Subcutaneous abdominal adipose tissue (tissue), 5 donors: ENCODE measurements around the gene KIF23.
"Not testable (repeated sequence)": the region's sequence is repeated elsewhere in the genome, so short reads cannot be mapped to it uniquely, and the experiment has no call there.

Experiments used
- H3K27ac ChIP-seq: one replicate; pipeline ENCODE4 v1.7.0; 2013; ENCODE audit warnings: low read depth, mild to moderate bottlenecking, inconsistent platforms, low read length, moderate library complexity
- H3K27me3 ChIP-seq, 5 donors: one replicate each; pipeline ENCODE4 v1.7.0; 2013; ENCODE audit warnings: low read length in 5 of 5, inconsistent platforms in 1 of 5; ENCODE audit not compliant: control insufficient read depth in 5 of 5, insufficient read depth in 4 of 5
- H3K36me3 ChIP-seq, 5 donors: one replicate each; pipeline ENCODE4 v1.7.0; 2013; ENCODE audit warnings: low read length in 5 of 5; ENCODE audit not compliant: control insufficient read depth in 5 of 5, insufficient read depth in 5 of 5
- H3K4me1 ChIP-seq, 5 donors: one replicate each; pipeline ENCODE4 v1.7.0; 2013; ENCODE audit warnings: low read length in 5 of 5, mild to moderate bottlenecking in 3 of 5, moderate library complexity in 1 of 5; ENCODE audit not compliant: control insufficient read depth in 5 of 5, insufficient read depth in 5 of 5
- H3K4me3 ChIP-seq, 5 donors: one replicate each; pipeline ENCODE4 v1.7.0; 2013; ENCODE audit warnings: low read length in 5 of 5, low read depth in 1 of 5
- H3K9ac ChIP-seq, 5 donors: one replicate each; pipeline ENCODE4 v1.7.0; 2013; ENCODE audit warnings: low read length in 5 of 5, mild to moderate bottlenecking in 4 of 5, moderate library complexity in 3 of 5
- H3K9me3 ChIP-seq, 5 donors: one replicate each; pipeline ENCODE4 v1.7.0; 2013; ENCODE audit warnings: low read length in 5 of 5; ENCODE audit not compliant: control insufficient read depth in 5 of 5
- donor health status: healthy.
- donor health status: healthy.
- donor health status: healthy.
- donor health status: healthy.
- donor health status: healthy.

KIF23 gene

DNA sequence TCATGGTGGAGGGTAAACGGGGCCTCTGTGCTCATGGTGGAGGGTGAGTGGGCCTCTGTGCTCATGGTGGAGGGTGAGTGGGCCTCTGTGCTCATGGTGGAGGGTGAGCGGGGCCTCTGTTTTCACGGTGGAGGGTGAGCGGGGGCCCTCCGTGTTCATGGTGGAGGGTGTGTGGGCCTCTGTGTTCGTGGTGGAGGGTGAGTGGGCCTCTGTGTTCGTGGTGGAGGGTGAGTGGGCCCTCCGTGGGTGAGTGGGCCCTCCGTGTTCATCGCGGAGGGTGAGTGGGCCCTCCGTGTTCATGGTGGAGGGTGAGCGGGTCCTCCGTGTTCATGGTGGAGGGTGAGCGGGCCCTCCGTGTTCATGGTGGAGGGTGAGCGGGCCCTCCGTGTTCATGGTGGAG, 30.1 kb upstream of the KIF23 start:
- H3K9ac ChIP-seq, H3K9me3 ChIP-seq, H3K27me3 ChIP-seq, H3K36me3 ChIP-seq, H3K4me1 ChIP-seq, H3K27ac ChIP-seq, H3K4me3 ChIP-seq: not testable (repeated sequence)

DNA sequence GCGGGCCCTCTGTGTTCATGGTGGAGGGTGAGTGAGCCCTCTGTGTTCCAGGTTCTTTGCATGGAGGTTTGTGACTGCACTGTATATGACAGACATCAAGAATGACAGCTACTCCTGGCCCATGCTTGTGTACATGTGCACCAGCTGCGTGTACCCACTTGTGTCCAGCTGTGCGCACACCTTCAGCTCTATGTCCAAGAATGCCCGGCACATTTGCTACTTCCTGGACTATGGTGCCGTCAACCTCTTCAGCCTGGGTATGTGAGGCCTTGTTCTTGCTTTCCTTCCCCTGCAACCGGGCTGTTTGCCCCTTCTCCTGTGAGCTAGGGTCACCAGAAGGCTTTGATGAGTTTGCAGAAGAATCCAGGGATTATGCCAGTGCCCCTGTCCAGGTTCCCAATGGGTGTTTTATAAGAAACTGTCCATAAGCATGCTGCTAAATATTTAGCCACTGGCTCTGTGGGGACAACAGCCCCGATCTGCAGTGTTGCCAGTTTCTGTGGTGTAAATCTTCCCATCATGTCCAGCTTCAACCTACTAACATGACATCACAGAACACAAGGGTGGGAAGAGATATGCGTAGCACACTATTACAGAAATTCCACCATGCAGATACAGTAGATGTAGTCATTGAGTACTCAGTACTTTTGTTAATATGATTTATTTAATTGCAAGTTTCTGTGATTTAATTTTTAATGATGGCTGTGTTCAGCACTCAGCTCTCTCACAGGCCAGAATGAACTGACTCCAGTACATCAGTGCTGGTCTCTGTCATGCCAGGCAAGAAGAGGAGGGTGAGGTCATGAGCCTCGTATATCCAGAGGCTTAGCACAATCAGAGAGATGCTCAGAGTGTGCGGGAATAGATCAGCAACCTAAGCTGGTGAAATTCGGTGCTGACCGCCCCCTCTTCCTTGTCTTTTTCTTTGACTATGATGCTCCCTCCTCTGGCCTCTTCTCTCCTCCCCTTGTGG, 29.2 kb upstream of the KIF23 start:
- H3K9me3 ChIP-seq: no peaks in the 10 kb centered on the region
- no peaks in the 10 kb centered on the region for H3K36me3 ChIP-seq
- H3K9ac ChIP-seq: no peak overlapping the region
- H3K27ac ChIP-seq: no peak overlapping the region
- peaks cover 0 to 2% (median 0%) of the 10 kb centered on the region in 5 donors for H3K27me3 ChIP-seq
- H3K4me3 ChIP-seq: no peak overlapping the region
- H3K4me1 ChIP-seq: peaks cover 0 to 8% (median 0%) of the 10 kb centered on the region in 5 donors

DNA sequence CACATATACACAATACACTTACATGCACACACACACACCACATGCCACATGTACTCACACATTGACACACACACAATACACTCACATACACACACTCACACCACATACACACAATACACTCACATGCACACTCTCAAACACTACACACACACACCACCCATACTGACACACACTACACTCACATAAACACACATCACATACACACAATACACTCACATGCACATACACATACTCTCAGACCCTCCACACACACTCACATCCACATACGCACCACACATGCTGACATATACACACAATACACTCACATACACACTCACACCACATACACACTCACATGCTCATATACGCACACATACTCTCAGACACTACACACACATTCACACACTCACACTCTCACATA, 28.3 kb upstream of the KIF23 start:
- H3K36me3 ChIP-seq: no peaks in the 10 kb centered on the region
- H3K27me3 ChIP-seq: peaks cover 0 to 2% (median 0%) of the 10 kb centered on the region in 5 donors
- H3K9me3 ChIP-seq: no peaks in the 10 kb centered on the region
- peaks cover 0 to 8% (median 0%) of the 10 kb centered on the region in 5 donors for H3K4me1 ChIP-seq
- no peak overlapping the region for H3K27ac ChIP-seq
- no peak overlapping the region for H3K4me3 ChIP-seq
- no peak overlapping the region for H3K9ac ChIP-seq

- Histone ChIP-seq H3K9ac (no peak overlapping the region), H3K27ac (no peak overlapping the region), H3K27me3 (peaks cover 0 to 2% (median 0%) of the 10 kb centered on the region in 5 donors), H3K4me1 (peaks cover 0 to 8% (median 0%) of the 10 kb centered on the region in 5 donors), H3K36me3 (no peaks in the 10 kb centered on the region), H3K9me3 (no peaks in the 10 kb centered on the region), H3K4me3 (no peak overlapping the region)
These were observed 27.9 kb upstream of the KIF23 start for GRCh38 chr15:69386284-69386683.

GRCh38 chr15:69388260-69388705, 25.9 kb upstream of the KIF23 start:
- H3K4me3 ChIP-seq: no peak overlapping the region
- H3K4me1 ChIP-seq: peaks cover 0 to 8% (median 0%) of the 10 kb centered on the region in 5 donors
- no peak overlapping the region for H3K9ac ChIP-seq
- H3K27ac ChIP-seq: no peak overlapping the region
- no peaks in the 10 kb centered on the region for H3K9me3 ChIP-seq
- H3K36me3 ChIP-seq: no peaks in the 10 kb centered on the region
- H3K27me3 ChIP-seq: peaks cover 0 to 10% (median 0%) of the 10 kb centered on the region in 5 donors

GRCh38 chr15:69389426-69389825, 24.7 kb upstream of the KIF23 start:
- no peak overlapping the region for H3K4me3 ChIP-seq
- no peak overlapping the region for H3K9ac ChIP-seq
- H3K9me3 ChIP-seq: no peaks in the 10 kb centered on the region
- peaks cover 0 to 10% (median 2%) of the 10 kb centered on the region in 5 donors for H3K27me3 ChIP-seq
- peaks cover 0 to 9% (median 2%) of the 10 kb centered on the region in 5 donors for H3K4me1 ChIP-seq
- H3K27ac ChIP-seq: no peak overlapping the region
- H3K36me3 ChIP-seq: no peaks in the 10 kb centered on the region

- H3K36me3 ChIP-seq: no peaks in the 10 kb centered on the region
- H3K27ac ChIP-seq: no peak overlapping the region
These were observed 23.6 kb upstream of the KIF23 start for GRCh38 chr15:69390575-69390974.

GRCh38 chr15:69391046-69391757, 22.9 kb upstream of the KIF23 start:
- no peak overlapping the region for H3K27ac ChIP-seq
- H3K9me3 ChIP-seq: no peaks in the 10 kb centered on the region
- H3K4me1 ChIP-seq: peaks cover 0 to 15% (median 7%) of the 10 kb centered on the region in 5 donors
- no peak overlapping the region for H3K4me3 ChIP-seq
- H3K27me3 ChIP-seq: peaks cover 0 to 17% (median 2%) of the 10 kb centered on the region in 5 donors
- H3K9ac ChIP-seq: no peak overlapping the region
- no peaks in the 10 kb centered on the region for H3K36me3 ChIP-seq

More at GRCh38 chr15:69390575-69390974, 23.6 kb upstream of the KIF23 start:
- H3K9ac ChIP-seq: no peak overlapping the region
- H3K4me3 ChIP-seq: no peak overlapping the region
- no peaks in the 10 kb centered on the region for H3K9me3 ChIP-seq
- peaks cover 0 to 17% (median 2%) of the 10 kb centered on the region in 5 donors for H3K27me3 ChIP-seq
- H3K4me1 ChIP-seq: peaks cover 0 to 15% (median 7%) of the 10 kb centered on the region in 5 donors

- H3K4me3 ChIP-seq: no peak overlapping the region
These were observed 21.8 kb upstream of the KIF23 start for GRCh38 chr15:69392352-69392751.

More at GRCh38 chr15:69392352-69392751, 21.8 kb upstream of the KIF23 start:
- H3K9ac ChIP-seq: no peak overlapping the region
- no peak overlapping the region for H3K27ac ChIP-seq
- no peaks in the 10 kb centered on the region for H3K36me3 ChIP-seq
- peaks cover 0 to 15% (median 7%) of the 10 kb centered on the region in 5 donors for H3K4me1 ChIP-seq
- H3K27me3 ChIP-seq: peaks cover 0 to 17% (median 2%) of the 10 kb centered on the region in 5 donors
- H3K9me3 ChIP-seq: no peaks in the 10 kb centered on the region
